NCI-H2196 treated with DMSO at 0.1 percent for 48 hours (cell line): ENCODE data around the gene HMGXB3.
"Not testable (repeated sequence)": the region's sequence is repeated elsewhere in the genome, so short reads cannot be mapped to it uniquely, and the experiment has no call there.

Experiments used
- DNase-seq: peaks from one replicate; lab custom pipeline; 2025; ENCODE audit not compliant: unreplicated experiment; lab: John Stamatoyannopoulos, UW

Gene HMGXB3

GRCh38 chr5:150017226-150018005 is 16.9 kb downstream of the HMGXB3 start:
- DNase-seq: no peak

DNA sequence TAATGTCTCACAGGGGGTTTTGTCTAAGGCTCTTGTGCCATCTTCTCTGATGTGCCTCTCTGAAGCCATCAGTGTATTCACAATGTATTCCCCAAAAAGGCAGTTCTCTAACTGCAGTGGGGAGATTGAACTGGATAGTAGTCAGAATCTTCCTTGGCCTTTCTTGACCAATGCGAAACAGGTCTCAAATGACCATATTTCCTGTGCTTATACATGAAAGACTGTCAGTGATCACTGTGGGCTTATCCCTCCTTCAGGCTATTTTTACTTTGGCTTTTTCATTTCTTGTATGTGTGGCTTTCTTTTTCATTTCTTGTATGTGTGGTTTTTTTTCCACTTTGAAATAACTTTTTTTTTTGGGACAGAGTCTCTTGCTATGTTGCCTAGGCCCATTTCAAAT is 19.7 kb downstream of the HMGXB3 start:
- no peak for DNase-seq

- DNase-seq: no peak
Observed at GRCh38 chr5:150021491-150022157, 21.1 kb downstream of the HMGXB3 start.

GRCh38 chr5:150022158-150022531 is 21.6 kb downstream of the HMGXB3 start:
- no peak for DNase-seq

DNA sequence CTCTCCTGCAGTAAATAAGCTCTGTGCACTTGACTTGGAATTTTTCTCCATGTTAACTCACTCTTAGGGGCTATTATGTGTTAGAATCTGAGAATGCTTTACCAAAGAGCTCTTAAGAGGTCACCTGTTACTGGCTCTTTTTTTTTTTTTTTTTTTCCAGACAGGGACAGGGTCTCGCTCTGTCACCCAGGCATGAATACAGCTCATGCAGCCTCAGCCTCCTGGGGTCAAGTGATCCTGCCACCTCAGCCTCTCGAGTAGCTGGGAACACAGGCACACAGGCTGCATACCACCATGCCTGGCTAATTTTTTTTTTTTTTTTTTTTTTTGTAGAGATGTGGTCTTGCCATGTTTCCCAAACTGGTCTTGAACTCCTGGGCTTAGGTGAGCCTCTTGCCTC is 22.1 kb downstream of the HMGXB3 start:
- DNase-seq: no peak

DNA sequence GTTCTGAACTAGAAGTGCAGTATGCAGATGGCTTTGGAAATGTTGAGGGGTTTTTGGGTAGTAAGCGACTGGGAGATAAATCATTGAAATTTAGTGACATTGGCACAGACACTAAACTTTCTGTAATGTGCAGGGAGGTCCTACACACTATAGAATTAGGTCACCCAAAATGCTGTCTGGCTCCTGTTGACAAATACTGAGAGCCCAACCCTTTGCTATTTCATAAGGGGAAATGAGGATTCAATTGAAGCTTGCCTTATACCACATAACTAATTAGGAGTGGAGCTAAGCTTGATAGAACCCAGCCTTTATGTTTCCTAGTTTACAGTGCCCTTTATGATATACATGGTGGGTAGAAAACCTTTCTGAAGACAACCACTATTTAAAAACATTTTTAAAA is 22.6 kb downstream of the HMGXB3 start:
- no peak for DNase-seq

DNA sequence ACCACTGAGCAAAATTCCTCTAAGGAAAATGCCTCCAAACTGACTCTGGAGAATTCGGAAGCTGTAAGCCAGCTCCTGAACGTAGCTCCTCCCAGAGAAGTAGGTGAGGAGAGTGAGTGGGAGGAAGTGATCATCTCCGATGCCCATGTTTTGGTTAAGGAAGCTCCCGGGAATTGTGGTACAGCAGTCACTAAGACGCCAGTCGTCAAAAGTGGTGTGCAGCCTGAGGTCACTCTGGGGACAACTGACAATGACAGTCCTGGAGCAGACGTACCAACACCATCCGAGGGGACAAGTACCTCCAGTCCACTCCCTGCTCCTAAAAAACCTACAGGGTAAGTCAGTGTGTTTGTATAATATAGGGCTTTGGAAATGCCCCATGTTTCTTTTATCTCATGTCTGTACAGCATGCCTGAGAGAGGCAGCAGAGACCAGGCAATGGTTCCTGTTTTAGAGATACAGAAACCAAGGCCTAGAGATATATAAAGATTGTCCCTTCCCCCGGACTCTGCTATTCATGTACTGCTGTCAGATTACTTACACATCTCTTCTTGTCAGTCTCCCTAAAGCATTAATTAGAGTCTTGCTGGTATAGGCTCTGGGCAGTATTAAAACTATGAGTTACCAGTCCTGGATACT is 23.9 kb downstream of the HMGXB3 start:
- no peak for DNase-seq

GRCh38 chr5:150026682-150027172 is 26.2 kb downstream of the HMGXB3 start:
- DNase-seq: no peak

DNA sequence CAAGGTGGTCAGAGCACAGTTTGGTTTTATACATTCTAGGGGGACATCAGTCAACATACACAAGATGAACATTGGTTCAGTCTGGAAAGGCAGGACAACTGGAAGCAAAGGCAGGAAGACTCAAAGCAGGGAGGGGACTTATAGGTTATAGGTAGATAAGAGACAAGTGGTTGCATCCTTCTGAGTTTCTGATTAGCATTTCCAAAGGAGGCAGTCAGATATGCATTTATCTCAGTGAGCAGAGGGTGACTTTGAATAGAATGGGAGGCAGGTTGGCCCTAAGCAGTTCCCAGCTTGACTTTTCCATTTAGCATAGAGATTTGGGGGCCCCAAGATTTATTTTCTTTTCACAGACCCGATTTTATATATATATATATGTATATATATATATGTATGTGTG is 27.5 kb downstream of the HMGXB3 start:
- not testable (repeated sequence) for DNase-seq

GRCh38 chr5:150033334-150033733 is 32.8 kb downstream of the HMGXB3 start:
- no peak for DNase-seq

- DNase-seq: no peak
Observed at GRCh38 chr5:150034662-150035061, 34.1 kb downstream of the HMGXB3 start.

DNA sequence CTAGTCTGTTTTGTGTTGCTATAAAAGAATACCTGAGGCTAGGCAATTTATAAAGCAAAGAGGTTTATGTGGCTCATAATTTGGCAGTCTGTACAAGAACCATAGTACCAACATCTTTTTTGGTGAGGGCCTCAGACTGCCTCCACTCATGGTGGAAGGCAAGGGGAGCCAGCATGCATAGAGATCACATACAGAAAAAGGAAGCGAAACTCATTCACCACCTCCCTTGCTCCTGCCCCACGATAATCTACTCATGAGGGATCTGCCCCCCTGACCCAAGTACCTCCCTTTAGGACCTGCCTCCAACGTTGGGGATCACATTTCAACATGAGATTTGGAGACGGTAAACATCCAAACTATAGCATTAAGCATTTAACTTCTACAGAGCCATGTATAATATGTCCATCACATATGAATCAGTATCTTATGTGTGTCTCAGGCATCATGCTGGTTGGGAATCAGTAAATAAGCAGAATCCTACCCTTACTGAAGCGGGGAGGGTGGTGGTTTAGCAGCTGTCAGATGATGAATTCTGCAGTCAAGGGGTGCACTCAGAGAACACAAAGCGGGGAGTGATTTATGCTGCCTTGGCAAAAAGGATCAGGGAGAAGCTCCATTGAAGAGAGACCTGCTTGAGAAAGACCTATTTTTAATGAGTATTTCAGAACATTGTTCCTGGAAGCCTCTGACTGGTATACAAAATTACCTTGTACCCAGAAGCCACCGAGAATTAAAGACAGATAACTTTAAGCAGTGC is 34.8 kb downstream of the HMGXB3 start:
- DNase-seq: no peak

DNA sequence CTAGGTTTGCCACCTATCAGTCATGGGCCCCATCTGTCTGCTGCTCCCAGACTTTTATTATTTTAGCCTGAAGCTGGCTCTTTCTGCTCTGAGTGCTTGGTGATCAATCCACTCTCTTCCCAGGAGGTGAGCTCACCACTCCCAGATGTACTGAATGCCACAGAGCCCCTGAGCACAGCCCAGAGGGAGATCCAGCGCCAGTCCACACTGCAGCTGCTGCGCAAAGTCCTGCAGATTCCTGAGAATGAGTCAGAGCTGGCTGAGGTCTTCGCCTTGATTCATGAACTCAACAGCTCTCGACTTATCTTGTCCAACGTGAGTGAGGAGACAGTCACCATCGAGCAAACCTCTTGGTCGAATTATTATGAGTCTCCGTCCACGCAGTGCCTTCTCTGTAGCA is 36.0 kb downstream of the HMGXB3 start:
- DNase-seq: no peak

DNA sequence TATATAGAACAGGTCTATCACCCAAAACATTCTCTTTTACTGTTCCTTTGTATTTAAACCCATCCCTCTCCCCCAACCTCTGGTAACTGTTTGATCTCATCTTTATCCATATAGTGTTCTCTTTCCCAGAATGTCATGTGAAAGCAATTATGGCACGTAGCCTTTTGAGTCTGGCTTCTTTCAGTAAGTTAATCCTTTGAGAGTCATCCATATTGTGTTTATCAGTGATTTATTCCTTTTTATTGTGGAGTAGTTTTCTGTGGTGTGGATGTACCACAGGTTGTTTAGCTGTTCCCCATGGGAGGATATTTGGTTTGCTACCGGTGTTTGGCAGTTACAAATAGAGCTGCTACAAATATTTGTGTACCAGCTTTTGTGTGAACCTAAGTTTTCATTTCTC is 38.0 kb downstream of the HMGXB3 start:
- no peak for DNase-seq

- no peak for DNase-seq
Observed at GRCh38 chr5:150042459-150042858, 41.9 kb downstream of the HMGXB3 start.

DNA sequence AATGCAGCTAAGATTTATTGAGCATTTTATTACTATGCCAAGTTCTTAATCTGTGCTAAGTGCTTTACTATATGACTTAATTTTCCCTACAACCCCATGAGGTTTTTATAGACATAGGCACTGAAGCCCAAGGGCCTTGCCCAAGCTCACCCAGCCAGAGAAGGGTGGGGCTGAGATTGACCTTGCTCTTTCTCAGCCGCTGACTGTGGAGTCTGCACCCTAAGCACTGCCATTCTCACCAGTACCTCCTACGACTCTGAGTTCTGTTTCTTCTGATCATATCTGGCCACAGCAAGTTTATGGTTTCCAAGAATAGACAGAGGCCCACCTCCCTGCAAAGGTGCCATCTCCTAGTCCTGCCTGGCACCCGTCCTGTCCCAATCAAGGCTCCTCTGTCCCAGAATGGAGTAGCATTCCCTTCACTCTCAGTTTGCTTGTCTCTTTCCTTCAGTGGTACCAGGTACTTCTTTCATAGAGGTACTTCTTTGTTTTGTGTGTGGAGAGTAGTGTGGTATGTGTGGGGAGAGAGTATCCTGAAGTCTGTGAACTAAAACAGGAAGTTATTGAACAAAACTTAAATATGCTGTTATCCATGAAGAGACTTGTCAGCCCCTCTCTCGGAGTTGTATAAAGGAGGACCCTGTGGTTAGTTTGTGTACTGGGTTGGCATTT is 43.3 kb downstream of the HMGXB3 start:
- DNase-seq: no peak

DNA sequence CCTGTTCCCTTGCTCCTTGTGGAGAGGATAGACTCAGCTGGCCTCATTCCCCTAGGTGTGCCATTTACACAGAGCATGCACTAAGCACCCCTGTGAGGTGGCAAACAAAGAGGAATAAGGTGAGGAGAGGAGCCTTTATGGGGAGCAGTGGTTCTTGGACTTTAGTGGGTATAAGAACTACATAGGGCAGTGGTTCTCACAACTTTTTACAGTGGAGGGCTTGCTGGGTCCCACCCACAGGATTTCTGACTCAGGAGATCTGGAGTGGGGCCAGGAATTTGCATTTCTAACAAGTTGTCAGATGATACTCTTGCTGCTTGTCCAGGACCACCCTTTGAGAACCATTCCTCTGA is 43.8 kb downstream of the HMGXB3 start:
- no peak for DNase-seq

- no peak for DNase-seq
Observed at GRCh38 chr5:150044712-150045111, 44.2 kb downstream of the HMGXB3 start.

DNA sequence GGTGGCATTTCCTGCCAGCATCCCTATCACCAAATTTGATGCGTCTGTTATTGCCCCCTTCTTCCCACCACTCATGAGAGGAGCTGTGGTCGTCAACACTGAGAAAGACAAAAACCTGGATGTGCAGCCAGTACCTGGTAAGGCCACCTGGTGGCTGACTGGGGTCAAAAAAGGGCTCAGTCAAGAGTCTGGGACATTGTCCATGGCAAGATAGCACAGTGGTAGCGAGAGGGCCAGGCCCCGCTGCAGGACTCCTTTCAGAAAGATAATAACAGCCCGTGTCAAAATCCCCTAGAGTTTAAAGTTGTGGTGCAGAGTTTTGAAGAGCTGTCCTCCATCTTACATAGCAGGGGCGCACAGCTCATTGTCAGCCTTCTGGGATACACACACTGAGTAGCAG is 45.0 kb downstream of the HMGXB3 start:
- no peak for DNase-seq

- no peak for DNase-seq
Observed at GRCh38 chr5:150046031-150046430, 45.5 kb downstream of the HMGXB3 start.
